GM12874 (cell line): ENCODE measurements around the gene MED29.

Experiments
- TF ChIP-seq, protein P1 (sequence below): IDR thresholded peaks from 2 replicates; pipeline ENCODE4 v1.5.1; 2011; ENCODE audit warnings: low read depth, mild to moderate bottlenecking, control low read depth, low read length, moderate library complexity; ENCODE audit not compliant: insufficient read depth

The MED29 gene

DNA sequence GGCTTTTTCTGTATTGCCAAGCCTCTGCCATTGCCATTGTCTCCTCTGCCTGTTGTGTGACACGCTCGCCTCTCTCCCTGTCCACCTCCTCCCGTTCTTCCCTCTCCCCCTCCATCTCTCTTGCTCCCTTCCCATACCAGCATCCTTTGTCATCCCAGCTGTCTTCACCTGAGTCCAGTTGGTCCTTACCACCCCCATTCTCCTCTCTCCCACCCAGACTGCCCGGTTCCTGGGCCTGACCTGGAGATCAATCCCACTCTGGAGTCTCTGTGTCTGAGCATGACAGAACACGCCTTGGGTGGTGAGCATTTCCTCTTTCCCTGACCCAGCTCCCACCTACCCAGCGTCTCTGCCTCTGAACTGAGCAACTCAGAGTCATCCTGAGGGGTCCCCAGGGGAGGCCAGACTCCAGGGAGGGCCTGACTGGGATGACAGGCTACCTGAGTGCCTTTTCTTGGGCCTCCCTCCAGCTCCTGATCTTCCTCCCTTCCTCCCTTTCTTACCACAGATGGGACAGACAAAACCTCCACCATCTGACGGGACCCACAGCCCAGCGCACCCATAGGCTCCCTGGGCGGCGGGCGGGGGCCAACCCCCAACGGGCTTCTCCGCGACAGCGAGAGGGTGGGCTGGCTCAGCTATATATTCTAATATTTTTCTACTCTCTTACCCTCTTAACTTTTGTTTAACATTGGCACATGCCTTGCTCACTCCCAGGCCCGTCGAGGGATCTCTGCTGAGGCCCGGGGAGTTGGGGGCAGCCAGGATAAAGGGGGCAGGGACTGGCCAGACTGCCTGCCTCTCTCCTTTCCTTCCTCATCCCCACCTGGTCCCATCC is 8.0 kb upstream of the MED29 start:
- TF ChIP-seq, protein P1, sequence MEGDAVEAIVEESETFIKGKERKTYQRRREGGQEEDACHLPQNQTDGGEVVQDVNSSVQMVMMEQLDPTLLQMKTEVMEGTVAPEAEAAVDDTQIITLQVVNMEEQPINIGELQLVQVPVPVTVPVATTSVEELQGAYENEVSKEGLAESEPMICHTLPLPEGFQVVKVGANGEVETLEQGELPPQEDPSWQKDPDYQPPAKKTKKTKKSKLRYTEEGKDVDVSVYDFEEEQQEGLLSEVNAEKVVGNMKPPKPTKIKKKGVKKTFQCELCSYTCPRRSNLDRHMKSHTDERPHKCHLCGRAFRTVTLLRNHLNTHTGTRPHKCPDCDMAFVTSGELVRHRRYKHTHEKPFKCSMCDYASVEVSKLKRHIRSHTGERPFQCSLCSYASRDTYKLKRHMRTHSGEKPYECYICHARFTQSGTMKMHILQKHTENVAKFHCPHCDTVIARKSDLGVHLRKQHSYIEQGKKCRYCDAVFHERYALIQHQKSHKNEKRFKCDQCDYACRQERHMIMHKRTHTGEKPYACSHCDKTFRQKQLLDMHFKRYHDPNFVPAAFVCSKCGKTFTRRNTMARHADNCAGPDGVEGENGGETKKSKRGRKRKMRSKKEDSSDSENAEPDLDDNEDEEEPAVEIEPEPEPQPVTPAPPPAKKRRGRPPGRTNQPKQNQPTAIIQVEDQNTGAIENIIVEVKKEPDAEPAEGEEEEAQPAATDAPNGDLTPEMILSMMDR, result no peak

DNA sequence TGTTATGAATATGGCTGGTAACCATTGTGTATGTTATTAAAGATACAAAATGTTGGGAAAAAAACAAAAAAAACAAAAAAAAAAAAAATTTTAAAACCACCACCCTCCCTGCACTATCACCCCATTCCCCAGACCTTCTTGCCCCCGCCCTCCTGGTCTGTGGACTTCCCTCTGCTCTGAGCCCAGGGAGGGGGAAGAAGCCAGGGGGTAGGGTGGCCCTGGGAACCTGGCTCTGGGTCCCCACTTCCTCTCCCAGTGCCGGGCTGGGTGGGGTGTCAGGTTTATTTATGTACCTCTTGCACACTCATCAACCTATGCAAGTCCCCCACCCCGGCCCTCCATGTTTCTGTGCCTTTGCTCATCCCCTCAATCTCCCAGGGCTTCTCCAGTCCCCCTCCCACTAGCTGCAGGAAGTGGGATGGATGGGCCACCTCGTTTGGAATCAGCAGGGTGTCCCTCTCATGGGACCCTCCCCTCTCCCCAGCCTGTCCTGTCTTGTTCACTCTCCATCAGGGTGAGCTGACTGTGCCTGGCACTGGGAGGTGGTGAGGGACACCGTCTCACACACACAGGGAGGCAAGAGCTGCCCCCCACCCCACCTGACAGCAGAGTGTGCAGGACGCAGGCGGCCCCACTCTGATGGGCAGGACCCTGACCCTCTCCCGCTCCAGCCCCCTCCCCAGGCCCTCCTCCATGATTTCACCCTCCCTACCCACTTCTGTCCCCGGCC is 6.2 kb upstream of the MED29 start:
- TF ChIP-seq, protein P1, result no peak

DNA sequence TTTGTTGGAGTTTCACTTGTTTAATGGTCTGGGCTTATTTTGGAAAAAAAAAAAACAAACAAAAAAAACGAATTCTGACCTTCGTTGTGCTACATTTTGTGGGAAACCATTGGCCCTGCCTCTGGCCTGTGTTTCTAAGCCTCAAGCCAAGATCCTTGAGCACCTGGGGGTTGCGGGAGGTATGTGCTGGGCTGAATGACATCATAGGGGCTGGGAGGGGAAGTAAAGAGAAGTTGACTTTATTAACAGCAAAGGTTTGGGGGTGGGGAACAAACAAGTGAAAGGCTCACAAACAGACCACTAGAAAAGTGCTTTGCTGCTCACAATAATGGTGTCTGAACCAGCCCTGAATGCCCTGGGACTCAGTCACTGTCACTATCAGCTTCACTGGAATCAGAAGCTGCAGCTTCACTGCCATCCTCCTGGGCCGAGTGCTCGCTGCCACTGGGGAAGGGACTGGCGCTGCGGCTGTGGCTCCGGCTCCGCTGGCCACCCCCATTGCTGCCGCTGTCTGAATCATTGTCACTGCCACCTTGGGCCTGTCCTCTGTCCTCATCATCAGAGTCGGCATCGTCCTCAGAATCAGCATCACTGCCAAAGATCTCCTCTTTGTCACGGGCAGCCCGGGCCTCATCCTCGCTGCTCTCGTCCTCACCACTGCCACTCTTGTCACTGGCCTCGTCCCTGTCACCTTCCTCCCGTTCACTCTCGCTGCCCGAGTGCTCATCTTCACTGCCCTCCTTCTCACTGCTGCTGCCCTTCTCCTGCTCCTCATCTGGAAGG is 5.4 kb upstream of the MED29 start:
- TF ChIP-seq, protein P1, result no peak

DNA sequence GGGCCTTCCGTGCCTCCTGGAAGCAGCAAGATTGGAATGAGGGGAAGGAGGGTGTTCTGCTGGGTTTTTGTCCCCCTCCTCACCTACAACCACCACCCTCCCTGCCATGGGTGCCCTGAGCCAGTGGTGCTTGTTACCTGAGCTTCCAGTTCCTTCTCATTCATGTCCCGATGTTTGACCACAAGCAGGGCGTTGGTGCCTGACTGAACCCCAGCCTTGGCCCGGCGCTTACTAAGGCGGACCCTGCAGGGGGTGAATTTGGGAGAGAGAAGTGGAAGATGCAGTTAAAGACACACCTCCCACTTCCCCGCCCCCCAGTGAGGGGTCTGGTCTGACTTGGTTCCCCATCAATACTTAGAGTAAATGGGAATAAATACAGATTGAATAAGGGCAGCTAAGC is 4.6 kb upstream of the MED29 start:
- TF ChIP-seq, protein P1, result no peak

DNA sequence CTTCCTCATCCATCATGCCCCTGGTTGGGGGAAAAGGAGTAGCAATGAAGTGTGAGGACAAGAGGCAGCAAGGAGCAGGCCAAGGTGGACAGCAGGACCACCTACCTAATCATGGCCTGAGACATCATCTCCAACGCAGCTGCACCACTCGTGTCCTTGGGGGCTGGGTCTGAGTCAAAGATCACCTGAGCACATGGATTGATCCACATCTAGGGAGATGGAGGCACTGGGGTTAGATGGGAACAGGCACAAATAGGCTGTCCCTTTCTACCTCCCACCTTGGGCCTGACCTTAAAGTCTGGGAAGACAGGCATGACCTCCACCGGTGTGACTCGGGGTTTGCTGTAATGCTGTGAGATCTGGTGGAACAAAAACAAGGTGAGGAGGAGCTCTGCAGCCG is 2.5 kb upstream of the MED29 start:
- TF ChIP-seq, protein P1, result no peak

DNA sequence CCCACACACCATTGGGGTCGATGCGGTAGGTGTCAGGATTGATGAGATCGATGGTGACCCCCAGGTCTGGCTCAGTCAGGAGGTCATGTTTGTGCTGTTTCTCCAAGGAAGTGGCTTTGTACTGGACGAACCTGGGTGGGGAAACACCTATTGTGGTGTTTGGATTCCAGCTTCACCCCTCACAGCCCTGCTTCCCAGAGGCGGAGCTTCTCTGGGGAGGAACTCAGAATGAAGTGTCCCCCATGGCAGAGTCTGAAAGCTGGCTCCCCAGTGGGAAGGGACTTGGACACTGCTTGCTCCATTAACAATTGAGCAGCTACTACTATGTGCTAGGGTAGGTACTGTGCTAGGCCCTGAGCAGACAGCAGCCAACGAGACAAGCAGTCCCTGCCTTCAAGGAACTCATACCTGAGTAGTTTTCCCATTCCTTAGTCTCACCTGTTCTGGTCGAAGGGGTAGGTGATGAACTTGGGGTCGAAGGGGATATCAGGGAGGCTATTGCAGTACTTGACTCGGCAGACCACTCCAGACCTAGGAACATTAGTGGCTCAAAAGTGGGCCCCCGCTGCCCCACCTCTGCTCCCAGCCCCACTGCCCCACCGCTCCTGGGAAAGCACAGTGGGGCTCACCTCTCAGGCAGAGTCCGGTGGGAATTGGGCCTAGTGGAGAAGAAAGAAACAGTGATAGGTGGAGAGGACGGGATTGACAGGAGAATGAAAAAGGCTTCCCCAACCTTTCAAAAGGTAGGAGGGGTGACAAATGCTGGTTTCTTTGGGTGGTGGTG is 1.4 kb upstream of the MED29 start:
- TF ChIP-seq, protein P1, result no peak
